Osteocyte (in vitro differentiated cells): ENCODE data around the gene GEN1. TPM values are rescaled to one million over a fixed set of nuclear protein-coding genes. Genes with fewer than 3 reads are reported as not detected.
A peak's percentile ranks its signal among the peaks of the same experiment; 100 is the strongest.

Source experiments
- DNase-seq: peaks from one replicate; pipeline ENCODE4 v3.0.0; 2021; ENCODE audit warnings: mixed read lengths; ENCODE audit not compliant: unreplicated experiment; ENCODE audit errors: extremely low spot score
- H3K27ac Mint-ChIP-seq: one replicate; pipeline ENCODE4 v1.8.0; 2021; ENCODE audit warnings: mild to moderate bottlenecking, mixed read lengths; ENCODE audit not compliant: unreplicated experiment
- H3K27me3 Mint-ChIP-seq: one replicate; pipeline ENCODE4 v1.8.0; 2021; ENCODE audit warnings: mixed read lengths; ENCODE audit not compliant: unreplicated experiment
- H3K36me3 Mint-ChIP-seq: one replicate; pipeline ENCODE4 v1.8.0; 2021; ENCODE audit warnings: mixed read lengths; ENCODE audit not compliant: unreplicated experiment
- H3K4me1 Mint-ChIP-seq: one replicate; pipeline ENCODE4 v1.8.0; 2021; ENCODE audit warnings: mixed read lengths; ENCODE audit not compliant: unreplicated experiment
- H3K4me3 Mint-ChIP-seq: one replicate; pipeline ENCODE4 v1.8.0; 2021; ENCODE audit warnings: mild to moderate bottlenecking, moderate library complexity, mixed read lengths; ENCODE audit not compliant: unreplicated experiment
- H3K9me3 Mint-ChIP-seq: one replicate; pipeline ENCODE4 v1.8.0; 2021; ENCODE audit warnings: mixed read lengths; ENCODE audit not compliant: unreplicated experiment
- long read RNA-seq: library from polyadenylated mRNA; unstranded; transcript quantifications from one replicate; pipeline ENCODE4 v2.0.0, GENCODE V29; 2021
- total RNA-seq: library from RNA; stranded (reverse); gene quantifications from 2 replicates; pipeline ENCODE4 v1.2.1, GENCODE V29; 2021
- TF ChIP-seq, protein P1 (sequence below): fragments of 200-600 bp; sonication (generic); IDR thresholded peaks from 2 replicates; pipeline ENCODE4 v1.5.0; 2021; ENCODE audit warnings: antibody characterized with exemption, mild to moderate bottlenecking, moderate library complexity

GEN1 gene, protein sequence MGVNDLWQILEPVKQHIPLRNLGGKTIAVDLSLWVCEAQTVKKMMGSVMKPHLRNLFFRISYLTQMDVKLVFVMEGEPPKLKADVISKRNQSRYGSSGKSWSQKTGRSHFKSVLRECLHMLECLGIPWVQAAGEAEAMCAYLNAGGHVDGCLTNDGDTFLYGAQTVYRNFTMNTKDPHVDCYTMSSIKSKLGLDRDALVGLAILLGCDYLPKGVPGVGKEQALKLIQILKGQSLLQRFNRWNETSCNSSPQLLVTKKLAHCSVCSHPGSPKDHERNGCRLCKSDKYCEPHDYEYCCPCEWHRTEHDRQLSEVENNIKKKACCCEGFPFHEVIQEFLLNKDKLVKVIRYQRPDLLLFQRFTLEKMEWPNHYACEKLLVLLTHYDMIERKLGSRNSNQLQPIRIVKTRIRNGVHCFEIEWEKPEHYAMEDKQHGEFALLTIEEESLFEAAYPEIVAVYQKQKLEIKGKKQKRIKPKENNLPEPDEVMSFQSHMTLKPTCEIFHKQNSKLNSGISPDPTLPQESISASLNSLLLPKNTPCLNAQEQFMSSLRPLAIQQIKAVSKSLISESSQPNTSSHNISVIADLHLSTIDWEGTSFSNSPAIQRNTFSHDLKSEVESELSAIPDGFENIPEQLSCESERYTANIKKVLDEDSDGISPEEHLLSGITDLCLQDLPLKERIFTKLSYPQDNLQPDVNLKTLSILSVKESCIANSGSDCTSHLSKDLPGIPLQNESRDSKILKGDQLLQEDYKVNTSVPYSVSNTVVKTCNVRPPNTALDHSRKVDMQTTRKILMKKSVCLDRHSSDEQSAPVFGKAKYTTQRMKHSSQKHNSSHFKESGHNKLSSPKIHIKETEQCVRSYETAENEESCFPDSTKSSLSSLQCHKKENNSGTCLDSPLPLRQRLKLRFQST
- total RNA-seq: 5.5 and 11.0 TPM in 2 replicates
- long read RNA-seq, full-length matches to known transcripts: 2 of 12 reads
- long read RNA-seq, partial matches to known transcripts: 4 of 12 reads
- long read RNA-seq, other reads (novel, unspliced or antisense): 6 of 12 reads

DNA sequence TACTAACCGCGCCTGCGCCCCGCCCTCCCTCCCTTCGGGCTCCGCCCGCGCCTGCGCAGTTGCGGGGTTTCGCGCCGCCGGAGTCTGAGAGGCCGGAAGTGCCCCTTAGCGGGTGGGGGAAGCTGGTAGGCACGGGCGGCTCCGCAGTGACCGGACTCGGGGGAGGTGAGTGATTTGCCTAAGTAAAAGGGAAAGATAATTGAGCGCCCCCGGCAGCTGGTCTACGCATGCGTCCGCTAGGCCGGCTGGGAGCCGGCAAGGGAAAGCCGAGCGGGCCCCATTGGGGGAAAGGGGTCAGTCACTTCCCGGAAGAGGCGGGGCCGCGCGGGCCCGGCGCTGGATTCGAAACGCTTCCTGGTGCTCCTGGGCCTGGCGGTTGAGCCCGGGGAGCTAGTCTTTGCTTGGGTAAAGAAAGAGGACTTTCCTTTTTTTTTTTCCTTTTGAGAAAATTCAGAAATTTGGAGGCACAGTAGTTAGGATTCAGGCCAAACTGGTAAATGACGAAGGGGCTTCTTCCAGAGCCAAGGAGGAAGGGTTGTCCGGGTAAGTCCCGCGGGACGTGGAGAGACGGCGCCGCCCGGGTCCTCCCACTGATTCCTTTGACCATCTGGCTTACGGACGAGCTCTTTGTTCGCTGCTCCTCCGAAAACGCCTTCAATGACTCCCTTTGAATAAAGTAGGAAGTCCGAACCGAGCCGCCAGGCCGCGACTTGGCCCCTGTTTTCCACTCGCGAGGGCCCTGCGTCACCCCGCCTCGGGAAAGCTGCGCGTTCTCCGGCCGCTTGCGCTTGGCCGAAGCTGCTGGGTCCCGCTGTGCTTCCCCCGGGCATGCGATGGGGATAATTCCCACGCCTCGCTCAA, at the start of gene GEN1, which contains the start of gene SMC6:
Gene GEN1 (plus strand): TSS at position 336 of the 861 bp plus-strand sequence. CDS start 5,806 bp downstream, outside the sequence.
Gene SMC6 (minus strand): TSS at position 8 of the 861 bp plus-strand sequence. CDS start 7,864 bp downstream, outside the sequence.
- Mint-ChIP-seq H3K27ac (peak within 1 kb of the TSS; percentile 99), H3K4me3 (peak within 1 kb of the TSS; percentile 95), H3K9me3 (no peaks in the 10 kb centered on the region), H3K4me1 (peaks cover 47% of the 10 kb centered on the region), H3K36me3 (no peaks in the 10 kb centered on the region), H3K27me3 (no peaks in the 10 kb centered on the region)
- peak; percentile 98 for DNase-seq
- TF ChIP-seq, protein P1, sequence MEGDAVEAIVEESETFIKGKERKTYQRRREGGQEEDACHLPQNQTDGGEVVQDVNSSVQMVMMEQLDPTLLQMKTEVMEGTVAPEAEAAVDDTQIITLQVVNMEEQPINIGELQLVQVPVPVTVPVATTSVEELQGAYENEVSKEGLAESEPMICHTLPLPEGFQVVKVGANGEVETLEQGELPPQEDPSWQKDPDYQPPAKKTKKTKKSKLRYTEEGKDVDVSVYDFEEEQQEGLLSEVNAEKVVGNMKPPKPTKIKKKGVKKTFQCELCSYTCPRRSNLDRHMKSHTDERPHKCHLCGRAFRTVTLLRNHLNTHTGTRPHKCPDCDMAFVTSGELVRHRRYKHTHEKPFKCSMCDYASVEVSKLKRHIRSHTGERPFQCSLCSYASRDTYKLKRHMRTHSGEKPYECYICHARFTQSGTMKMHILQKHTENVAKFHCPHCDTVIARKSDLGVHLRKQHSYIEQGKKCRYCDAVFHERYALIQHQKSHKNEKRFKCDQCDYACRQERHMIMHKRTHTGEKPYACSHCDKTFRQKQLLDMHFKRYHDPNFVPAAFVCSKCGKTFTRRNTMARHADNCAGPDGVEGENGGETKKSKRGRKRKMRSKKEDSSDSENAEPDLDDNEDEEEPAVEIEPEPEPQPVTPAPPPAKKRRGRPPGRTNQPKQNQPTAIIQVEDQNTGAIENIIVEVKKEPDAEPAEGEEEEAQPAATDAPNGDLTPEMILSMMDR: no peak

DNA sequence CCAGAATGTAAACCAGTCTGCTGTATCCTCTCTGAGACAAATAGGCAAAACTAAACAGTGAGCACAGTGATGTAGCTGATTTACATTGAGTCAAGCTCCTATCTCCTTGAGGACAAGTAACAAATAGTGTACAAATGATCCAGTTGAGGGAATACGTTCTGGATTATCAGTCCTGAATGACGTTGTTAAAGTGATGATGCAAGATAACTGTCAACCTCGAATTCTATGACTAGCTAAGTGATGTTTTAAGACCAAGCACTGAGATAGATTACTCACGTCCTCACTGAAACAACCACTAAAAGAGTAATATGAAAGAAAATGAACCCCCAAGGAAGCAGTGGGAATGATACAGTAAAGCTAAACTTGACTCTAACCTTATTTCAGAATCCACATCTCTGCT, 47.1 kb upstream of the GEN1 start:
- no peak overlapping the region for H3K27ac Mint-ChIP-seq
- H3K27me3 Mint-ChIP-seq: no peaks in the 10 kb centered on the region
- no peak overlapping the region for H3K4me3 Mint-ChIP-seq
- H3K4me1 Mint-ChIP-seq: no peaks in the 10 kb centered on the region
- peaks cover 18% of the 10 kb centered on the region for H3K36me3 Mint-ChIP-seq
- H3K9me3 Mint-ChIP-seq: no peaks in the 10 kb centered on the region
- TF ChIP-seq, protein P1: no peak
- no peak for DNase-seq

DNA sequence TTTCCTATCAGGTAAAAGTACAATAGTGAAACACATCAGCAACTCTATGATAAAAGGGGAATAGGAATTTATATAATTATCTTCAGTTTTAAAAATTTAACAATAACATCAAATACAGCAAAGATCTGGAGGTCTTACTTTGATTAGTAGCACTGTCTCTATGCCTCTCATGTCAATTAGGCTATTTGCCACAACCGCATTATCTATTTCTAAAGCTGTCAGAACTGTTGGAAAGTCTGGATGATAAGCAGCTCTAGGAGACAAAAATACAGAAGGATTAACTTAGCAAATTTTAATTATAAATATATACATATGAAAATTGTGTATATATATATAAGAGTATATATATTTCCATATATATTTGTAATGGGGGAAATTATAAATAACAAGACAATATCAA, 45.4 kb upstream of the GEN1 start:
- DNase-seq: no peak
- H3K27me3 Mint-ChIP-seq: no peaks in the 10 kb centered on the region
- no peak overlapping the region for H3K4me3 Mint-ChIP-seq
- H3K4me1 Mint-ChIP-seq: no peaks in the 10 kb centered on the region
- peaks cover 28% of the 10 kb centered on the region for H3K36me3 Mint-ChIP-seq
- H3K27ac Mint-ChIP-seq: no peak overlapping the region
- no peaks in the 10 kb centered on the region for H3K9me3 Mint-ChIP-seq
- TF ChIP-seq, protein P1: no peak

DNA sequence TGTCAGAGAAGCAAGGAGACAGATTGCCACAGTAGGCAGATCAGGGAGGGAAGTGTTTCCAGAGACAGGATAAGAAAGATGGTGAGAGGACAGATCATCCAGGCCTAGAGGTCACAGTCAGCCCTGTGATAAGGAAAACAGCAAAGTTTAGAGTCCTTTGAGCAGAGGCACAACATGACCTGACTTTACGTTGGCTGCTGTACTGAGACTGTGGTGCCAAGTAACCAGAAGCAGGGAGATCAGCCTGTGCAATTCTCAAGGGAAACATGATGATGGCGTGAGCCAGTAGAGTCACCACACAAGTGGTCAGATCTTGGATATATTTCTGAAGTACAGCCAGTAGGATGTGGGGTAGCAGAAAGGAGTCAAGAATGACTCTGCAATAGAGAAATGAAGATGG, 44.0 kb upstream of the GEN1 start:
- H3K27me3 Mint-ChIP-seq: no peaks in the 10 kb centered on the region
- H3K4me1 Mint-ChIP-seq: no peaks in the 10 kb centered on the region
- TF ChIP-seq, protein P1: no peak
- no peak for DNase-seq
- no peak overlapping the region for H3K4me3 Mint-ChIP-seq
- H3K36me3 Mint-ChIP-seq: peaks cover 27% of the 10 kb centered on the region
- H3K27ac Mint-ChIP-seq: no peak overlapping the region
- H3K9me3 Mint-ChIP-seq: no peaks in the 10 kb centered on the region
